Left hindlimb (tissue), 1 donor: ENCODE data around the gene SORCS1.

Source experiments
- DNase-seq: peaks from one replicate; pipeline ENCODE4 v3.0.0-alpha.2; 2018

SORCS1 gene

DNA sequence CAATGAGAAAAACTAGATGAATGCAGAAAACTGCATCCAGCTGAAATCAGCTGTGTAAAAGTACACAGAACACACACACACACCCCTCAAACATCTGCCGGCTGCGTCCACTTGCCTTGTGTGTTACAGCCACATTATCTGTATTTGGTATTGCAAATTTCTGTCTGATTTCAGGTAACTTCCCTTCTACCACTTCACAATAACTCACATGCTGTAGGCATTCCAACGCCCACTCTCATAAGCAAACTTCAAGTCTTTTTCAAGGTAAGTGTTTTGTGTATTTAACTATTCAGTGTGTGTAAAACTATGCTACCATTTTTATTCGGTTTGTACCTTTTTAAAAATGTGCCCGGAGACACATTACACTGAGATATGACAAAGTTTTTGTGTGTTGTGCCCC is 594.2 kb downstream of the SORCS1 start:
- DNase-seq, result no peak

DNA sequence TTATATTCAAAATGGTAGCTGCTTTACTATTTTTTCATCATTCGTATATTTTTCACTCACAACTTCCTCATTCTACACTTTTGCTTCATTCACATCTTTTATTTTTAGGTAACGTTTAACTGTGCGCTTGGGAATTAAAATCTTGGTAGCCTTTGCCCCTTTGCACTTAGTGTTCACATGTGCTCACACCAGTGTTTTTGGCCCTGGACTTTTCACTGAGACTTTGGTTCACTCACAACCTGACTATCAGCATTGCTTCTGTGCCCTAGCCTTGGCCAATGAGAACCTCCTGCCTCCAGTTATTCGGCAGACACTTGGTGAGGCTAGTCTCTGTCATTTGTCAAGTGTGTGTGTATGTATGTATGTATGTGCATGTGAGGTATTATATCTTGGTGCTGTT is 596.9 kb downstream of the SORCS1 start:
- no peak for DNase-seq

DNA sequence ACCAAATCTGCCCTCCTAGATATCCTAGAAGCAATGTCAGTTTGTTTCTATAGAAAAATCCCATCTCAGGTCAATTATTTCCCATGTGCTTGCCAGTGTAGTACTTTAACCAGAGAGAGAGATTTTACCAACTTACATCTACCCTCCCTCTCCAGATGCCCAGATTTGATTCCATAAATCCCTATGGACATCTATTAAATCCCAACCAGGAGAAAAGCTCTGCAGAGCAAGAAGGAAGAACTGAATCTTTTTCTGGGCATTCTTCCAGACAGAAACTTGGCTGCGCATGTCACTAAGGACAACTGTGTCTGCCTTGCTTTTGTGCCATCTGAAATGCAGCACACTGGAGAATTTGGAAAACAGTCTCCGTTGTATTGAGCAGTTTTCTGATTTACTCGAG is 597.6 kb downstream of the SORCS1 start:
- DNase-seq, result peak; percentile 36

DNA sequence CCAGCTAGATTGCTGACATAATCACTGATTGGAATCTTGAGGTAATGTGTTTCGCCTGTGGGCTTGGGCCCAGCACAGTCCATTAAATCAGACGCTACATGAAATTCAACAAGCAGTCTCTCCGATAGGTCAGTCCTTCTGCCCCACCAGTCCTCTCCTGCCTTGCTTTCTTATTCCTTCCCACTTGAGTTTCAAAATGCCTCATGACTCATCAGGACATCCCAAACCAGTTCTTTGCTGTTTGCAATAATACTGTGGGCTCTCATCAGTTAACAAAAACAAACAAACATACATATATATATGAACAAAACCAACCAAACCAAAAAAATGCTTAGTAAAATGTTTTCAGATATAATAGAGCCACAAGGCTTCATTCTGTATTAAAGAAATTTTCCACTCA is 599.0 kb downstream of the SORCS1 start:
- DNase-seq, result no peak

DNA sequence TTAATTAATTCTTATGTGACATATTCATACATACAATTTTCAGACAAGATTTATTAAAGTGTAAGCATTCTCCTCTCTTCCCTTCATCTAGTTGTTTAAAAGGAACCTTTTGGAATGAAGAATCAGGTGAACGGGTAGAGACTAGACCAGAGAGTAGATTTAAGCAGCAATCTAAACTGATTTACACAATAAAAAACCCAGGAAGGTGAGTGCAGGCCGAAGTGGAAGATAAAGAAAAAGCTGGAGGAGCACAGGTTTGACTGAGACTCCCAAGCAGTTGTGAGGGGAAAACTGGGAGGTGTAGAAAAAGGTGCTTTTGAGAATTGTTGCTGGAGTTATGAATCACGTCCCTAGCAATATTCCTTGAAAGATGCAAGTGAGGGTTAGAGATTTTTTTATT is 601.1 kb downstream of the SORCS1 start:
- no peak for DNase-seq

DNA sequence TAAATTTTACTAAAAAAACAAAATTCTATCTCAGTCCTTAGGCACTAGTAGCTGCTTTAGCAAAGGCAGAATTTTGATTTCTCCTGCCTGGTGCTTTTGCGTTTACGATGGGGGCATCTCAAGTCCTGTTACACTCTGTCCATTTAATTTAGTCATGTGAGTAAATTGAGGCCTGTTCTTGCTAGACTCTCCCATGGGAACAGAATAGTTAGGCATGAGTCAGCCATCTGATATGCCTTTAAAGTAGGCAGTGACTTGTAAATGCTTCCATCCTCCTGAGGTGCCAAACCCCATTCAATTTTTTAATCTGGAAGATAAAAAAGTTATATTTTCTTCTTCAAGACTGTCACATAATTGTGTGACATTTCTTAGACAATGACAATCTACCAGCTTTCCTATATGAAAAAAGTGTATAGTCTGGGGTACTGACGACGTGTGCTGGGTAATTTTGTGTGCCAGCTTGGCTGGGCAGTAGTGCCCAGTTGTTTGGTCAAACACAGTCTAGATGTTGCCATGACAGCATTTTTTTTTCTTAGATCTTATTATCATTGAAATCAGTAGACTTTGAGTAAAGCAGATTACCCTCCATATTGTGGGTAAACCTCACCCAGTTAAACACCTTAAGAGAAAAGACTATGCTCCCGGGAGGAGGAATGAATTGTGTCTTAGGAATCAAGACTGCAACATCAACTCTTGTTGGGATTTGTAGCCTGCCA is 603.4 kb downstream of the SORCS1 start:
- DNase-seq, result no peak

DNA sequence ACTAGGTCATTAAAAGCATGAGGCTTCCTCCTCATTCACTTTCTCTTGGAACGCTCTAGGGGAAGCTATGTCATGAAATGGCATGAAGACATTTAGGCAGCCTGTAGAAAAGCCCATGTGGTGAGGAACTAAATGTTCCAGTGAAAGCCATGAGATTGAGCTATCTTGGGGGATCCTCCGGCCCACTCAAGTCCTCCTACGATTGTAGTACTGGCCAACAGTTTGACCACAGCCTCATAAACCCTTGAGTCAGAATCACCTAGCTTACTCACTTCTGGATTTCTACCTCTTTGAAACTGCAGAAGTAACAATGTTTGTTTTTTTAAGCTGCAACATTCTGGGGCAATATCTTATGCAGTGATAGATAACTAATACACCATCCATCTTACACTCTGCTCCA is 605.1 kb downstream of the SORCS1 start:
- no peak for DNase-seq

DNA sequence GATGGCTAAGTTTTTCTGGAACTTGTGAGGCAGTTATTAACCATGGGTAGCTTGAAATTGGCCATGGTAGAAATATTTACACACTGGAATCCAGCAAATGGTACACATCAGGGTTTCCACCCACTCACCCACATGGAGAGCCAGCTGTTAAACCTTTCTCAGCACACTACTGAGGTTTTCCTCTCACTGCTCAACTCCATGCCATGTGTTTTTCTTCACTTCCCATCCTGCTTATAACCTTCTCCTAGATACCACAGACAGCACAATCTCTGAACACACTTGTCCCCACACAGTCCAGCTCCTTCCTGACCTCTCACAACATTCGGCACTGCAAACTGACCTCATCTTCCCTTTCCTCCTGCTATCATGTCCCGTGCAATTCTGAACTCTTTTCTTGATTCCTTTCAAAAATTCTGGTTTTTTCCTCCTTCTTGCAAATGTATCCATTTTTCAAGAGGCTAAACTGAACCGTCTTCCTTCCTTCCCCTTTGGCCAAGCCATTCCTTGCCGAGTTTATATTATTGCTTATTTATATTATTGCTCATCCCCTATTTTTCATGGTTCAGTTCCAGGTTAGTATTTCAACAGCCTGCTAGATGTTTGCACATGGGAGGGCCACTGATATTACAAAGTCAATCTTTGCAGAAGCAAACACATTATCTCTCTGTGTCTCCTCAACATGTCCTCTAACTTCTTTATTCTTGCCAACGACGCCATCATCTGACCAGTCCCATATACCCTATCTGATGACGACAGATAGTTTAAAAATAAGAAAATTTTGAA is 606.4 kb downstream of the SORCS1 start:
- peak; percentile 37 for DNase-seq

DNA sequence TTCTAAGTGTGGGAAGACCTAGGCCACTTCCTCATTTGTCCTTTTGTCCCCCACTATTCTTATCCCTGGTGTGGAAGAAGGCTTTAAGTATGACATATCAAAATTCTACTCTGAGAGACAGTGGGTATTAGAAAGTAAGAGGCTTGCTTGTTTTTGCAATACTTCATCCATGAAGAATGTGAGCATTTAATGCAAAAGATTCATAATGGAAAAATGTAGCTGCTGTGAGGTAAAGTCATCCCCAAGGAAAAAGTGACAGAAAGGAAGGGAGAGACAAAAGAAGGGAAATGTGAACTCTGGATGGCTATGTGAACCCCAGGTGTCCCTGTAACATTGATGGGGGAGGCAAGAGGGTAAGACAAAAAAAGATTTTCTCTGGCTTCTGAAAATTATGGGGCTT is 607.5 kb downstream of the SORCS1 start:
- no peak for DNase-seq

DNA sequence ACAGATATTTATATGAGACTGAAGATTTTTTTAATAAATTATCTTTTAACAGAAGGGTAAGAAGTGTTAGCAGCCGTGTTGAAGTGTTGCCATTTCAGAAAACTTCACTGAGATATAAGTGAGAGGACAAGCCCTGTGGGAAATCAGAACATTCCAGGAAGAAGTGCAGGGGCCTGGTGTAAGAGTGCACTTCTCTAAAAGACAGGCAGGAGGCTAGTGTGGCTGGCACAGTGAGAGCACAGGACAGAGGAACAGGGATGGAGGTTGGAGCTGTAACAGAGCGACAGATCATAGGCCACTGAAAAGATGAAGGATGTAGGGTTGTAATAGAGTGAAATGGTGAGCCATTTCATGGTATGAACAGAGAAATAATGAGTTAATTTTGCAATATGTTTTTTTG is 608.9 kb downstream of the SORCS1 start:
- DNase-seq, result no peak

DNA sequence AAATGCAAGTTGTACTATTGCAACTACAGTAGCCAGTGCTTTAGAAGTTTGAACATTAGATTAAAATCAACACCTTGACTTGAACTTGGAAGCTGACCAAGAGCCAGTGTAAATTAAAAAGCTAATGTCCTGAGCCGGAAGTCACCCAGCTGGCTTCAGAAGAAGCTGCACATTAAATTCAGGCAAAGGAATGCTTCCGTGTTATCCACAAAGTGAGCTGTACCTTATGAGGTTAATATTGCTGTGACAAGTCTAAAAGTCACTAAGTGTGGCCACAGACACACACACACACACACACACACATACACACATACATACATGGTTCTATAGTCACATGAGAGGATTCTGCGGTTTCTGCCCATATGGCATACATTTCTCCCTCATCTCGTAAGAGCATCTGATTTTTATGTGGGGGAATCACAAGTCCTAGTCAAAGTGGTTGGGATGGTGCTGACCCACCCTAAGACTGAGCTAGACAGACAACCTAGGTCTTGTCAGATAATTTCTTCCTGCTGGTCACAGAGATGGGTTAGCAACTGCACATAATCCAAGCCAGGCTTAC is 612.9 kb downstream of the SORCS1 start:
- DNase-seq, result no peak

DNA sequence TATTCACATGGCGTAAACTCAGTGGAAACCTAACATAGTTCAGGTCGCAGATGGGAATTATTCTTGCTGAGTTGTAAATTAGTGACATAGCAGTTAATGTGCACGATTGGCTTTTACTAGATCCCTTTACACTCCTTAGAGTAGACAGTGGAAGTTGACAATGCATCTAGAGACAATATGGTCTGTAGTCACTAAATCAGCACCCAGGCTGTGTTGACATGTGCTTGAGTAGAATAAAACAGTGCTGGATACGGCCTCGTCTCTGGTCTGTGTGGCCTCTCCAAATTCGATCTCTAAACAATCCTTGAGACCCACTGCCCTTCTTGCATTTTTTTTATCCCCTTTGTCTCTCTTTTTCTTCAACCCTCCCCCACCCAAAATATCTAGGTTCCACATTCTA is 615.7 kb downstream of the SORCS1 start:
- DNase-seq, result no peak

DNA sequence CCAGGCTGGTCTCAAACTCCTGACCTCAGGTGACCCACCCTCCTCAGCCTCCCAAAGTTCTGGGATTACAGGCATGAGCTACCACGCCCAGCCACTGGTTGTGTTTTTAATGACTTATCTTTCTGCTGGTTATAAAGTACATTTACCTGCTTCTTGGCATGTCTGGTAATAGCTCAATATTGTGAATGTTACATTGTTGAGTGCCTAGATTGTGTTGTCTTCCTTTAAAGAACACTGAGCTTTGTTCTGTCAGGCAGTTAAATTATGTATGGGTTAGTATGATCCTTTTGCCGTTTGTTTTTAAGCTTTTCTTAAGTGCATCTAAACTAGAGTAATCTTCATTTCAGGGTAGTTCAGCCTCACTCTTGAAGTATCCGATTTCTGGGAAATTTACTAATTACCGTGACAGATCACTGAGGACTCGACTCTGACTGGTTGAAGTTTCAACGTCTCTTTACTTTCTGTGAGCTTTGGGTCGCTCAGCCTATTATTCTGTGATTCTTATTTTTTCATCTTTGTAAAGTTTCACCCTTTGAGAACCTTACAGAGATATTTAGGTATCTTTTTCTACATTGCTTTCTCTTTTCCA is 617.4 kb downstream of the SORCS1 start:
- DNase-seq, result no peak

DNA sequence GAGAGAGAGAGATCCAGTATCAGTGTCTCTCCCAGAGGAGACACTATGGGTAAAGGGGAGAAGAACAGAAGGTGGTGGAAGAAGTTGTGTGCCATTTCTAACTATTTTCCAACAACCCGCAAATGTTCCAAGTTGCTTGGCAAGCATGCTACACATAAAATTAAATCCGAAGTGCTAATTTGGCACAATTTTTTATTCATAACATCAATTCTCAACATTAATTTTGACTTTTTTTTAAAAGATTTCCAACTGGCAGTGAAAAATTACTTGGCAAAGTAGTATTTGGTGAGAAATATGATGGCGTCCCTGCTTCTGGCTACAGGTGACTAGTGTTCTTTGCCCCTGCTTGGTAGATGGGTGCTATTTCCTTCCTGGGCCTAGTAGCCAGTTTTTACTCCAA is 622.0 kb downstream of the SORCS1 start:
- no peak for DNase-seq

DNA sequence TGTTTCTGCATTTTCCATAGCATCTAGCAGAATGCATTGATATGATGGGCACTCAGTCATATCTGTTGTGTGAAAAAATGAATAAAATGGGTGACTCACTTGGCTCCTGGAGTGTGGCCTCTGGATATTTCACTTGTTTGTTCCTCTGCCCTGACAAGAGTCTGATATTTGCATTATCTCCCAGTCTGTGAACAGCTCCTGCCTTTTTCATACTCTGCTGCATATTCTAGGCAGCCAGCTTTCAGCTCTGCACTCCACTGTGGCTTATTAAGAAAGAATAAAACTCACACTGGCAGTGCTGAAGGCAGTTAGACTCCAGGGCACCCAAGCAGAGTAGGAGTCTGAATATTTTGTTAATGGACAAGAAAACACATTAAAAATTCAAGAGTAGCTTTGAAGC is 623.9 kb downstream of the SORCS1 start:
- no peak for DNase-seq

DNA sequence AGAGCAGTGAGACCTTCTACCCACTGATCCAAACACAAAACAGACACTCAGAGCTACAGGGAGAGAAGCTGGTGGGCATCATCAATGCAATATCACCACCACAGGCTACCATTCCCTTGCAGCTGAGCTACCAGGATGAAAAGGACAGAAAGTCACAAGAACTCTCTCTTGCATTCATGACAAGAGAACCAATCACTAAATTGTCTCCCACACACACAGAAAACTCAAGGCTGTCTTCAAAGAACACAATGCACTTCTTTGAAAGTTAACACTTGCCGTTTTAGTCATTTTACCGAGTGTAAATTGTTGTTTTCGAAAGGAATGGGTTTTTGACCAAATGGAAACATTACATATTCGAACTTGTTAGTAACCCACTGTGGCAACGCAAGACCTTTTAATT is 626.6 kb downstream of the SORCS1 start:
- DNase-seq, result no peak

DNA sequence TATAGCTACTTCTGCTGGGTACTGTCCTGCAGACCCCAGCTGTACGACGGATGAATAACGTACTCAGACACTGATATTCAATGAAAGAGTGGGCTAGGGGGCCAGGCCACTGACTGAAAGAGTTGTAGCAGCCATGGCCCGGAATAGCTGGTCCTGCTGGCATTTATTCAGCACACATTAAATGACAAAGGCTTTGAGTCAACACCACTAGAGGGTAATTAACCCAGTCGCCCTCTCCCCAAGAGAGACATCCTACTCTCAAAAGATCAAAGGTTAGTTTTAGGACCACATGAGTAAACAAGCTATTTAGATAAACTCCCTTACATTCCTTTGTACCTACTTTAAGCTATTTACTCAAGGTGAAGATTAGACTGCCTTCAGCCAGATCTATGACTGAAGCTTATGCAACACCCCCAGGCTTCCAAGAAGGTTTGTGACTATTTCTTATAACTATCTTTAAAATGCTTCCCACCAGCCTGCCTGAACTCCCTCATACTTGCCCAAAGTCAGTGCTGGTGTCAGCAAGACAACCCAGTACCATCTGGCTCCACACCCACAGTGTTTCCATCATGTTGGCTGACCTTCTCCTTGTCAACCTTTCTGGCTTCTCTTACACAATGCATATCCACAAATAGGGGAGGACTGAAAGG is 629.1 kb downstream of the SORCS1 start:
- DNase-seq, result no peak

DNA sequence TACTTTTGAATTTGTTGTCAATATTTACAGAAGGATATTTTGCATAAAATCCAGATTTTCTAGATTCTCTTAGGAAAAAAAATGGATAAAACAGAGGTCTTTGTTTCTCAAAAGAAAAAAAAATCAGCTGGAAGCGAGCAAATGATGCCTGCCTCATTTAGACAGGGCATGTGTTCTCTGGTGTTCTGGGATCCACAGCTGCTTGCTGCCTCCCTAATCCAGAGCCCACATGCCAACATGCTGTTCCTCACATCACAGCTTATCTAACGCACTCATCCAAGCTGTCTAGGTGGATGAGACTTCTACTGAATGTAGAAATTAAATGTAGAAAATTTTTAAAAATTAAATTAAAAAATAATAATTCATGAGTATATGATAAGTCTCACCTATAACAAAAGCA is 630.1 kb downstream of the SORCS1 start:
- no peak for DNase-seq

DNA sequence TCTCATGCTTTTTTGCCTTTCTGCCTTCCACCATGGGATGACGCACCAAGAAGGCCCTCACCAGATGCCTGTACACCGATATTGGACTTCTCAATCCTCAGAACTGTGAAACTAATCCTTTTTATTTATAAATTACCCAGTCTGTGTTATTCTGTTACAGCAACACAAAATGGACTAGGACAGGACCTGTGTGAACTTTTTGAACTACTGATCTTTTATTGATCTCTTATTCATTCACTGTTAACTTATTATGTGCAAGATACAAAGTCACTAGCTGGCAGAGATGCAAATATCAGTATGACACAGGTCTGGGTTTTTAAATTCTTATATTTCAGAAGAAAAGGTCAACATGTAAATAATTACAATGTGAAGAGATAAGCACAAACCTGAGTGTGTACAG is 635.8 kb downstream of the SORCS1 start:
- no peak for DNase-seq

DNA sequence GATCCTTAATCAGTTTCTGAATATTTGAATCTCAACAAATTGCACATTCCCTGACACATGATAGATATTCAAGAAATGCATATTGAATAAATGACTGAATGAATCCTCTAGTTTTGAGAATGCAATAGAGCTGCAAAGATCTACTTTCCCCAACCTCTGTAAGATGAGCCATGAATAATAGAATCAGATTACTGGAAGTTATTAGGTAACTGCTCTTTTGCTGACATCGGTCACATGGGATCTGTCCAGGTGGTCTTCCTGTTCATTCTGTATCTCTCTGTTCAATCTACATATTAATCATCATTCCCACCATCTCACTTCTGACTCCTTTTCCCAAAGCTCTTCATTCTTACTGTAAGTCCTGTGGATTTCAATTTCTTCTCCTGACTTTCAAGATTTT is 638.7 kb downstream of the SORCS1 start:
- no peak for DNase-seq
